Measurements from ENCODE around the gene GAD1.

GAD1 gene

DNA sequence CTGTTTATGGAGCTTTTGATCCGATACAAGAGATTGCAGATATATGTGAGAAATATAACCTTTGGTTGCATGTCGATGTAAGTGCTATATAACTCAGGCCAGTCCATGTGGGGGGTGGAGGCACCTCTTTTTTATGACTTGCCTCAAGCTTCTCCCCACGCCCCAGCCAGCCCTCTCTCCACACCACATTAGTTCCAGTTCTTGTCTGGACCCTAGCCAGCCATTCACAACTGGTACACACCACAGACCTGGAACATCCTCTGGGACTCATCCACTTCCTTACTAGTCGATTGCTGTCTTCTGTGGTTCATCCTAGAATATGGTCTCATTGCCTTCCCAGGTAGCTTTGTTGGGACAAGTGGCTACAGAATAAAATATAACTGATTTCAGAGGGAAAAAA is 31.0 kb downstream of the GAD1 start:
- DNase-seq: no peak

DNA sequence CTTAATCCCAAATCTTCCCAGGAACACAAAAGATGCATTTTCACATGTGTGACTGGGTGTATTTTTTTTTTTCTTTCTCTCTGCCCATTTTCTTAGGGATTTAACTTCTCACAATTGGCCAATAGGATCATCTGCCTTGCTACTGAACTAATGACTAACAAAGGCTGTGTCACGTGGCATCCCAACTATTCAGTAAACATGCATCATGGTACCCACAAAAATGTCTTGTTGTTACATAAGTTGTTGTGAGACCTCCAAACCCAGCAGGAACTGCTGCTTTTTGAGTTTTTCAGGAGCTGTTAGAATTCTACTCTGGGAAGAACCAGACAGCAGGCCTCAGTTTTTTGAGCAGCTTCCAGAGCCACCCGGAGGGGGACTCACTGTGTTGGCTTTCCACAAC is 31.9 kb downstream of the GAD1 start:
- no peak for DNase-seq

DNA sequence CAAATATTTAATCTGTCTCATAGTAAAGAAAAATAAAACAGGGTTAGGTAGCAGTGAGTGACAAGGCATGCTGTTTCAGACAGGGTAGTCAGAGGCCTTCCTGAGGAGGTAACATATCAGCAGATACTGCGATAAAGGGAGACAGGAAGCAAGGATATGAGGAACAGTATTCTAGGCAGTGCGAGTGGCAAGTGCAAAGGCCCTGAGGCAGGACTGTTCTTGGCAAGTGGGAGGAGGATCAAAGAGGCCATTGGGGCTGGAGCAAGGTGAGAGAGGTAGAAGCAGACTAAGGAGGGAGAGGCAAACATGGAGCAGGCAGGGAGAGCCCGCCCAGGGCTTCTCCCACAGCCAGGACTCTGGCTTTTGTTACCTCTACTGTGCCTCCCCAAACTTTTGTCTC is 33.6 kb downstream of the GAD1 start:
- no peak for DNase-seq

DNA sequence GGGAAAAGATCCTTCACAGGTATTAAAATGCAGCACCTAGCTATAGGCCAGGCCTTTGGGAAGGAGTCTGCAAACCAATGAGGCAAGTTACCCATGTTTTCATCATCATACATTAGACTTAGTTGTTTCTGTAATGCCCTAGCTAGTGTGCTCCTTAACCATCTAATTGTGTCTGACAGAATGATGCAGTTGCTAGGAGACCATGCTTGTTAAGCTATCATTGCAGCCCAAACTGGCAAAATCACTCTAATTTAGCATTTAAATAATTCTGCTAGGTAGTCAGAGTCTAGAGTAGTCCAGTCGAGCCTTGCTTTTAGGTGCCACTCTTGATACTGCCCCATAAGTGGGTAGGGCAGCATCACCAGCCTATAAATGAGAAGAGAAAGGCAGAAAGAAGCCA is 34.9 kb downstream of the GAD1 start:
- no peak for DNase-seq

DNA sequence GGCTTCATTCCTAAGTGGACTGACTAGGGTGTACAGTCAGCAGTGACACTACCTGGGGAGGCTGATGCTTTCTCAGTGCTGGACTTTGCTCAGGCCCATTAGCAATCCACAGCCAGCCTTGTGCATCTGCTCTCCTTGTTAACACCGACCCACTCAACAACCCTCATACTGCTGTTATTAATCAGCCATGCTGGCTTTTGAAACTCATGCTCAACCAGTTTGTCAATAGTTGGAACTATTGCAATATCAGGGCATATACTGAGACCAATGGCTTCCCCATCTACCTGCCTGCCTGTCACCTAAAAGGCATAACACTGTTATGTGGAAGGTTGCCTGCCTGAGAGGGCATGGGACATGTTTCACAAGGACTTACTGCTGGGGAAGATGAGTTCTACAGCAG is 39.4 kb downstream of the GAD1 start:
- DNase-seq: no peak

DNA sequence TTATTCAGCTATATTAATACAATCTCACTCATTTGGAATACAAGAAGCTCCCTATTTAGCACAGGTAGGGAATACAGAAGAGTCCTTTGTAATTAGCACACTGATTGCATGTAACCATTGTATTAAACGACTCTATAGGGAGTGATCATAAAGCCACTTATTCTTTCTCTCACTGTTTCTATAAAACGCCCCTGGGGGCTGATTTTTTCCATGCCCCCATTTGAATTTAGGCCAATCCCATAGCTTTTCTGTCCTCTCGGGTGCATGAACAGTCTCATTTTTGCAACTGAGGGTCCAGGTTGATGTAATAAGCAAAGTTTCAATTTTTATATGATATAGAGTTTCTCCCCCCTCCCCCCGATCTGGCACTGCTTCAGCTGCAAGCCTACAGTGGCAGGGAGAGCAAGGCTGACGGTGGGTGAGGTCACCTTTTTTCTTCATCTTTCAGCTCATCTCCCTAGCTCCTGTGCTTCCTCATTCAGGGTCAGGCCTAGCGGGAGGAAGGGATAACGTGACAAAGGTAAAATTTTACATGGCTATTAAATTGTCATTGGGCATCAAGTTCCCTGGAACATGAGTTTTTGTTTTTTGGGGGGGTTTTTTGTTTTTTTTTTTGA is 45.7 kb downstream of the GAD1 start:
- DNase-seq: no peak

DNA sequence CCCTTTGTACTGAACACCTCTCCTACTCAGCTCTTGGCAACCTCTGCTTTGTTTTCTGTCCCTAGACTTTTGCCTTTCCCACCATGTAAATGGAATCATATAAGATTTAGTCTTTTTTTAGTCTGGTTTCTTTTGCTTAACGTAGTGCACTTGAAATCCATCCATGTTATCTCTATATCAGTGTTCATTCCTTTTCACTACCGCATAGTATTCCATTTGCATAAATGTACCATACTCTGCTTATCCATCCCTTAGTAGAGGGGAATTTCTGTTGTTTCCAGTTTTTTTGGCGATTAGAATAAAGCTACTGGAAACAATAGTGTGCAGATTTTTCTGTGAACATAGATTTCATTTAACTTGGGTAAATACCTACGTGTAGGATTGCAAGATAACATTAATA is 46.4 kb downstream of the GAD1 start:
- no peak for DNase-seq

DNA sequence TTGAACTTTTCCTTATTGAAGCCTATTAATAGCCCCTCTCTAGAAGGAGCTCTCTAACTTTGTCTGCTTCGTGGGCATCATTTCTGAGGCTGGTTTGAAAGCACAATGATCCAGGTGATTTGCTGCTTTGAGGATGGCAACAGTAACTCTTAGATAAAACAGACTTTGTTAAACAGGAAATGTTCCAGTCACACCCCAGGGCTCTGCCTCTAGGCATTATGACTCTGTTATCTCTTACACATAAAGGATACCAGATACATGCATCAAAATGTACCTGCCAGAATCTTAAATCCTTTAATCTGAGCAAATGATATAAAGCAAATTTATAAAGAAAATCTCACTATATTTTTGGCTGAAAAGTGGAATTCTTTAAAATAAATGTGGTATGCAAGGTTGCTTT is 52.3 kb downstream of the GAD1 start:
- DNase-seq: no peak

DNA sequence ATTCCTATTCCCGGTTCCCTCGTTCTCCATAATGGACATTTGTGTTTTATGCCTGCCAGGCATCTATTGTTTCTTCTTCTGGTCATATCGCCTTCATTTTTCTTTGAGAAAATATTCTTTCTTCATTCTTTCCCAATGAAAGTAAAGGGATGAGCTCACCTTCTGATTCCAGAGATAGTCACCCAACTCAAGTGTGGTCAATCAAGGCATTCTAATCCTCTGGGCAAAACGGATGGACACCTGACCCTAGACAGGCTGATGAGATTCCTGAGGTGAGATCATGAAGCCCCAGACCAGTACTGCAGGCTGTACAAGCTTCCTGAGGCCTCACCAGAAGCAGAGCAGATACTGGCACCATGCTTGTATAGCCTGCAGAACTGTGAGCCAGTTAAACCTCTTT is 52.8 kb downstream of the GAD1 start:
- no peak for DNase-seq

DNA sequence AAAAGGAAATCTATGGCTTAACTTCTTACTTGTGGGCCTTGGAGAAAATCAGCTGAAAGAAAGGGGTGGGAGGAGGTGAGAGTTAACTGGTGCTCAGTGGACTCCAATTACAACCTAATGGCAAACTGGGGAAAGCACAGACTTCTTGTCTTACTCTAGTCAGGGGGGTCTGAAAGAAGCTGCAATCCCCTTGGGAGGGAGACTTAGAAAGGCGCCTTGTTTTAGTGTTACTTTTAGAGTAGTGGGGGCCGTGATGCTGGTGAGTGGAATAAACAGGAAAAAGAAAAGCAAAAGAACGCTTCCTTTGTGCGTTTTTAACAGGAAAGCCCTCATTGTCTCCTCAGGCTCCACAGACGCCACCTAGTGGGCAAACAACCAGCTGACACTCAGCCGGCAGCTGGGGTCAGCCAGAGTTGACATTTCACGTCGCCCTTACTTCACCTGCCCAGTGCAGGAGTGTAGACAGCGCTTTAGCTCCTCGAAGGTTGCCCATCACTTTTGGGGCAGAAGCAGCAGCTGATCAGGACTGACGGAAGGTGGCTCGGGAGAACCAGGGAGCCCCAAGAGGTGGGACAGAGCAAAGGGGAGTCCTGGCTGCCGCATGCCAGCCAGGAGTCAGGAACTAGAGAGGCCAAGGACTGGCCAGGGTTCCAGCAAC is 56.5 kb downstream of the GAD1 start:
- peak; percentile 64 to 65 for DNase-seq

DNA sequence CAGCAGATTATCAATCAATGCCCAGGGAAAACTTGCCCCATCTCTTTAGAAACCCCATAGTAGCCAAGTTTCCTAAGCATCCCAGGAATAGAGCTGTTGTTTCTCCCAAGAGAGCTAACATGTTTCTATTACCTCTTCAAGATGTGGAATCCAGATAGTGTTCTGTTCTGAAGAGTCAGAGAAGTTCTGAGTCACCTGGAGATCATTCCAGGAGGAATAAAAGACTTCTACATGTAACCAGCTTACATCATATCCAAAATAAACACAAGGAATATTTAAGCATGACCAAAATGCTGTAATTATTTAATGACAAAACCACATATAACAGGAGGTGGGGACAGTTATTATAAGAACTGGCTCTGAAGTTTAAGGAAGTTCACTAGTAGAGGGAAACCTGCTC is 61.4 kb downstream of the GAD1 start:
- DNase-seq: no peak

DNA sequence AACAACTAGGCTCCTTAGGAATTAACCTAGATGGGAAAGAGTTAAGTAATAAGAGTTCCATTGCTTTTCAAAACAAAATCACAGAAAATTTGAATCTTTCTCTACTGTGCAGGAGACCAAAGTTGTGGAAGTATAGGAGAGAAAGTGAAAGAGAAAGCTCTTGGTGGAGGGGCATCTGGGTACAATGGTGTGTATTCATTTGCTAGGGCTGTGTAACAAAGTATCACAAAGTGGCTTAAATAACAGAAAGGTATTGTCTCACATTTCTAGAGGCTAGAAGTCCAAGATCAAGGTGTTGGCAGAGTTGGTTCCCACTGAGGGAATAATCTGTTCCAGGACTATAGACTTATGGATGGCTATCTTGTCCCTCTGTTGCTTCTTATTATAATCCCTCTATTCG is 61.8 kb downstream of the GAD1 start:
- no peak for DNase-seq

DNA sequence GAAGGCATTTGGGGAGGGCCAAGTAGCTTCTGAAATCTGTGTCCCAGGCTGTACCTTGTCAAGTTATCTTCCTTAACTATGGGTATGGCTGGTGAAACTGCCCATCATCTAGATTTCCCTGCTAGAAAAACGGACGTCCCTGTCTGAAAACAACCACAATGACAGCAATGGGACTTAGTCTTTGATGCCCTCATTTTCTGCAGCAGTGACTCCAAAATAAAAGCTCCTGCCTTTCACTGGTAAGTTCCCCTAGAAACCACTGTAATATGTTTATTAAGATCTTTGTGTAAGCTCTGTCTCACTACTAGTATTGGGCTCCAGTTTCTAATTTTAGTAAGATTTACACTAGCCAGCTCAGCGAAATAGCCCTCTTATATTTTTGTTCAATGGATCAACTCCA is 65.2 kb downstream of the GAD1 start:
- no peak for DNase-seq

DNA sequence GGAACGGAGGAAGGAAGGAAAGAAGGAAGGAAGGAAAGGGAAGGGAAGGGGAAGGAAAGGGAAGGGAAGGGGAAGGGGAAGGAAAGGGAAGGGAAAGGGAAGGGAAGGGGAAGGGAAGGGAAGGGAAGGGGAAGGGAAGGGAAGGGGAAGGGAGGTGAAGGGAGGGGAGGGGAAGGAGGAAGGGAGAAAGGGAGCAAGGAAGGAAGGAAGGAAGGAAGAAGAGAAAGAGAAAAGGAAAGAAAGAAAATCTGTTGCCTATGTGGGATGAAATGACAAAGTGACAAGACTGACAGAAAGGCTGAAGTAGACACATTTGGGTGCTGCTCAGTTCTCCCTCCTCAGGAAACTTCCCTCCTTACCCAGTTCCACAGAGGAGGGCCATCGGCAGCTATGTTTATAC is 66.1 kb downstream of the GAD1 start:
- no peak for DNase-seq

DNA sequence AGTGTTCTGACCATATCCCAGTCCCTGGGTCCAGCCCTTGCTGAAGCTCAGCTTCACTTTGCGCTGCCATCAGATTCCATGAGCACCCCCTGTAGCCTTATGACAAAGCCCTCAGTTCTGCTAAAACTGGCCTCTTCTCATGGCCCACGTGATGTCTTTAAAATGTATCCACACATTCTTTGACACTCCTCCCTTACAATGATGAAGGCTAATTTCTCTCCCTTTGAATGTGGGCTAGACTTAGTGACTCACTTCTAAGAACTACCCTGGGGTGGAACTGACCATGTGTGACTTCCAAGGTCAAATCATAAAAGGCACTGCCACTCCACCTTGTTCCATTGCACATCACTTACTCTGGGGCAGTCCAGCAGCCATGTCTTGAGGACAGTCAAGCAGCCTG is 67.0 kb downstream of the GAD1 start:
- no peak for DNase-seq

DNA sequence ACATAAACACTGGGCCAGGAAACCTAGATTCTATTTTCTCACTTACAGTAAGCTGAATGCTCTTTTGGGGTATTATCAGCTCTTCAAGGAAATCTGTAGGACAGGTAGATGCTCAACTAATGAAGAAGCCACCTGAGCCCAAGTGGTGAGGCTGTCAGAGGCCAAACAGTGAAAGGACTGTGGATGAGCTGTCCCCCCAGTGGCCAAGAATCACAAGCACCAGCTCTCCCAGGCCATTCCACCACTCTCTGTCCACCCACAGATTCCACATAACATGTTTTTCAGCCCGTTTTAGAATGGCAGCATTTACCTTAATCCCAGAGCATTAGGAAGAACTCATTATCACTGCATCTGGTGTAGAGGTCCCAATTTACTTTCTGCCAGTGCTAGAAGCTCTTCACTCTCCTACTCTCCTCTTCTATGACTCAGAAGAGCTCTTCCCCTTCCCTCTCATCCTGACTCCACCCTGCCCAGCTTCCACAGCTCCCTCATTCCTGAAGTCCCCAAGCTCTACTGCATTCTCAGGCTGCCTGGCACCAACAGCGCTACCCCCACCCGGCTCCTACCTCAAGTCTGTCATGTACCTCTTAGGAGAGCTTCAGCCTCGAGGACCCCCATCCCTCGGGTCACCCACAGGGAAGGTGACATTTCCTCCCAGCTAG is 68.6 kb downstream of the GAD1 start:
- DNase-seq: no peak

DNA sequence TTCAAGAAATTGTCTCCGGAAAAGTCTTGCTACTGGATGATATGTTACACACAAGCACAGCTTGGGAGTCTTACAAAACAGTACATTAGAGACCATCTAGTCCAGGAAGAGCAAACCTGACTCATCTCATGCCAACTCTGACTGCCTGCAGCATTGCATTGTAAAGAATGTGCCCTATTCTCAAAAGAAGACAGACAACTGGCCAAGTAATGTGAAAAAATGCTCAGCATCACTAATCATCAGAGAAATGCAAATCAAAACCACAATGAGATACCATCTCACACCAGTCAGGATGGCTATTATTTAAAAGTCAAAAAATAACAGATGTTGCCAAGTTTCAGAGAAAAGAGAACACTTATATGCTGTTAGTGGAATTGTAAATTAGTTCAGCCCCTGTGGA is 69.7 kb downstream of the GAD1 start:
- no peak for DNase-seq

DNA sequence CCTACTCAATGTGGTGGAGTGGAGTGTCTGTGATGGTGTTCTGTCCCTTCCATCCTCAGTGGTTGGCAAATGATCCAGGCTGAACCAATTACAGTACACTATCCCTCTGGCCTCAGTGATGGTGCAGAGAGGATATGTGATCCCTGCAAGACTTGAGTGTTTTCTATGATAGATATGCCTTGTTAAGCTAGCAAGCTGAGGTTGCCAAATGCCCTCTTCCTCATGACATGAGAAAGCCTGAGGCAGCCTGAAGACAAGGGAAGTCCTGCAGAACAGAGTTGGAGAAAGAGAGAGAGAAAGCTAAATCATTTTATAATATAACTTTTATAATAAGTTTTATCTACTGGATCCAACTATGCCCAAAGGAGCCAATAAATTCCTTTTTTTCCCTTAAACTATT is 70.8 kb downstream of the GAD1 start:
- no peak for DNase-seq

DNA sequence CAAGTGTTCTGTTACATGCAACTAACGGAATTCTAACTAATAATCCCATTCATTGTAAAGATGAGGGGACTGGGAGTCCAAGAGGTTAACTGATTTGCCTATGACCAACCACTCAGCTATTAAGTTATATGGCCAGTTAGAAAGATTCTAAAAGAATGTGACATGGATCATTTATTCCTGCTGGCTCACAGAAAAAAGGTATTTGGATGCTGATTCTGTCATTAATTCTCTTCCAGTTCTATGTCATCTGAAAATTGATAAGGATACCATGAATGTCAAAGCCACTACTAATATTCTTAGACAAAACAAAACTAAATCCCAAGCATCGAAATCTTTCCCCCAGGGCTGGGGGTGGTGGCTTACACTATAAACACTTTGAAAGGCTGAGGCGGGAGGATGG is 71.2 kb downstream of the GAD1 start:
- no peak for DNase-seq

DNA sequence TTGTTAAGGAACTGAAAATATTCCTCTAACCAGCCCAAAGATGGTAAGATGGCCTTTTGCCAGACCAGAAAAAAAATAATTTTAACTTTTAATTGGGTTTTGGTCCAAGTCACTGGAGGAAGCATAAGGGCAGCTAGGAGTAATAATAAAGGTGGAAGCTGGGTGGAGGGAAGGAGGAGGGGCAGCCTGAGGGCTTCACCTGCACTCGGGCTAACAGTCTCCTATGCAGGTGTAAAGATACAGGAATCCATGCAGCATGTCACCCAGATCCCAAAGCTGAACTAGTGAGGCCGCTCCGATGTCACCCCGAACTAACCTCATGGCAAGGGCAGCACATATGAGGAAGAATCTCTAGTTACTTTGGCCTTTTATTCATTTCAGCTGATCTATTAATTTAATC is 75.2 kb downstream of the GAD1 start:
- no peak for DNase-seq

DNA sequence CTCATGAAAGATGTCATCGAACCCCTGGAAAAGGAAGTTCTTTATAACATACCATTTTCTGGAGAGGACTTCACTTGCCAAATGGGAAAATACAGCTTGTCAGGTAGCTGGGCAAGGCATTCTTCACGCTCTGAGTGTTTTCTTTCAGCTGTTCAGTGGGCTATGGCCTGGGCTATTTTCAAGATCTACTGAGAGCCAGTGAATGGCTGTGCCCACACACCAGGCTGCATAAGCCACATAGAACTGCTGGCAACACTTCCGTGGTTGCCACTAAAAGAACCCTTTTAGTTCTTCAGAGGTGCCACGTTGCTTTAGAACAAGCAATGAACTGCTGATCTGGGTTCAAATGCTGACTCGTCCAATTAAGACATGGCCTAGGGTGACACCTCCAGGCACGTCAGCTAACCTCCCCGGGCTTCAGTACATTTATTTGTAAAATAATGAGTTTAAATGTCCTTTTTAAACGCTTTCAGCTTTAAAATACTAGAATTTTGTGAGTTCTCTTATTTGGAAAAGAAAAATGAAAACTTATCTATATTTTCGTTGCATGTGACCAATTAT is 75.8 kb downstream of the GAD1 start:
- DNase-seq: no peak

DNA sequence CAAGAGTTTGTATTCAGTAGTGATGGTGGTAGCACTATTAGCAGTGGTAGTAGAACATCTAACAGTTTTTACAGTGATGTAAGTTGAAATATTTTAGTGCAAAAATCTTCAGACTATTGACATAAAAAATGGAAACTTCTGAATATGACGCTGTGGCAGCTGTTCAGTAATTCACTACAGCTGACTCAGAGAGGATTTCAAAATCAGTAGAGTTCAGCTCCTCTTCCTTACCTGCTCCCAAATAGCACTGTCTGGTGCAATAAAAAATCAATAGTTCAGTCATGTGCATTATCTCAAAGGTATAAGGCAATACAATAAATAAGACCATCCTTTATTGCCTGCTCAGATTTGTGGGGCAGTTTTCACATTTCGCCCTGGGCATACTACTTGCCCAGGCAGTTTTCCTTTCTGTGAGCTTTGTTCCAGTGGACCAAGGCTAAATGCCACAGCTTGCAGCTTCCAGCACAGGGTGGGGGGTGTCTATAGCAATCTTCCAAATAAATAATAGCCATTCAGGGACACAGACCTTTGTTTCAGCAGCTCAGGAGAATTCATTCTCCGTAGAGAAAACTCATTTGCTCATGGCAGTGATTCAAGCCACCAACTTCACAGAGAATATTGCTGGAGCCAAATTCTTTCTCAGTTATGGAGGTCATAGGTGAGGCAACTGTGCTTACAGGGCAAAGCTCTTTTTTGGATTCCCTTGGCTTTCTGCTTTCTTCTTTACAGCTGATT is 78.5 kb downstream of the GAD1 start:
- no peak for DNase-seq

DNA sequence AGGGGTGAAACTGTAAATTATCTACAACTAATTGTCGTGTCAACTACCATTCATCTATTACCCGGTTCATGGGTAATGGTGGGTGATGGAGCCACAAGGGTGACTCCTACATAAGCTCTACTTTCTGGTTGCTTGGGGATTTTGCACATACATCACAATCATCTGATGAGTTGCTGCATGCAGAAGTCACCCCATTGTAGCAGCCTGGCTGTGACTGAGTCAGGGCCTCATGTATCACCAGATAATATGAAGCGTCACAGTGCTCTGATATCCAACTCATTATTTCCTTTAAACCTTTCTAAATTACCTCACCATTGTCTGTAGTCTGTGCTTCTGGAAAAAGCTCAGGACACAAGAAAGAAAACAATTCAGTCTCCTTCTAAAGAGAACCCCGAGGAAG is 79.9 kb downstream of the GAD1 start:
- no peak for DNase-seq

DNA sequence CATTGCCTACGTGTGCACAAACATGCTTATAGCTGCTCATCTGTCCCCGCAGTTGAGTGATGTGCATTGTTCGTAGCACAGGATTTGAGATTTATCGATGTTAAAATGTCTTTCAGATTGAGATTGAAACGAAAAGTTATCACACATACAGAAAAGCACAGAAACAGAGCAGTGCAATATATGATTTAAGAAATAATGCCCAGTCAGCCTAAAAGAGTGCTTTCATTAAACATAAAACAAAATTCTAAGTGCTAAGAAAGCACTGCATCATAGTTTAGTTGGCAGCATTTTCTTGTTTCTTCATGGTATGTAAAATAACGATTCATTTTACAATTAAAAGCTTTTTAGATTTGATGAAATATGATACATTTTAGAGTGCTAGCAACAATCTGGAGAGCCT is 80.4 kb downstream of the GAD1 start:
- no peak for DNase-seq
